AML-193 (cell line): ENCODE results near the gene MYO18B.

Experiments used
- DNase-seq, 2 experiments: peaks; one replicate each; lab custom pipeline; 2025; lab: John Stamatoyannopoulos, UW

Gene MYO18B

GRCh38 chr22:25852223-25852622 is 110.2 kb downstream of the MYO18B start:
- DNase-seq = no peak

- no peak for DNase-seq
Observed at GRCh38 chr22:25853078-25853477, 111.1 kb downstream of the MYO18B start.

- DNase-seq = peak in 1 of 2 experiments; percentile 1
Observed at GRCh38 chr22:25853501-25854284, 111.7 kb downstream of the MYO18B start.

- DNase-seq = no peak
Observed at GRCh38 chr22:25869771-25870170, 127.8 kb downstream of the MYO18B start.

GRCh38 chr22:25874327-25874726 is 132.3 kb downstream of the MYO18B start:
- DNase-seq = no peak

GRCh38 chr22:25875461-25875860 is 133.5 kb downstream of the MYO18B start:
- DNase-seq = no peak

- no peak for DNase-seq
Observed at GRCh38 chr22:25876871-25877270, 134.9 kb downstream of the MYO18B start.

- DNase-seq = no peak
Observed at GRCh38 chr22:25878933-25879332, 136.9 kb downstream of the MYO18B start.

GRCh38 chr22:25880524-25880923 is 138.5 kb downstream of the MYO18B start:
- DNase-seq = no peak

GRCh38 chr22:25881210-25881755 is 139.3 kb downstream of the MYO18B start:
- no peak for DNase-seq

GRCh38 chr22:25882360-25882759 is 140.4 kb downstream of the MYO18B start:
- DNase-seq = no peak

- DNase-seq = no peak
Observed at GRCh38 chr22:25883482-25884033, 141.6 kb downstream of the MYO18B start.

- DNase-seq = no peak
Observed at GRCh38 chr22:25884121-25884520, 142.1 kb downstream of the MYO18B start.

- DNase-seq = no peak
Observed at GRCh38 chr22:25888399-25889054, 146.5 kb downstream of the MYO18B start.

- DNase-seq = no peak
Observed at GRCh38 chr22:25890651-25891050, 148.7 kb downstream of the MYO18B start.

- DNase-seq = no peak
Observed at GRCh38 chr22:25892678-25893077, 150.7 kb downstream of the MYO18B start.

GRCh38 chr22:25895678-25896077 is 153.7 kb downstream of the MYO18B start:
- no peak for DNase-seq

- DNase-seq = no peak
Observed at GRCh38 chr22:25896098-25896497, 154.1 kb downstream of the MYO18B start.

GRCh38 chr22:25896592-25896991 is 154.6 kb downstream of the MYO18B start:
- DNase-seq = no peak

GRCh38 chr22:25898707-25899365 is 156.8 kb downstream of the MYO18B start:
- DNase-seq = peak; percentile 4 to 5

GRCh38 chr22:25899566-25899965 is 157.6 kb downstream of the MYO18B start:
- no peak for DNase-seq

- DNase-seq = no peak
Observed at GRCh38 chr22:25900390-25900789, 158.4 kb downstream of the MYO18B start.
